ENCODE results near the gene SPACA9.

The SPACA9 gene

DNA sequence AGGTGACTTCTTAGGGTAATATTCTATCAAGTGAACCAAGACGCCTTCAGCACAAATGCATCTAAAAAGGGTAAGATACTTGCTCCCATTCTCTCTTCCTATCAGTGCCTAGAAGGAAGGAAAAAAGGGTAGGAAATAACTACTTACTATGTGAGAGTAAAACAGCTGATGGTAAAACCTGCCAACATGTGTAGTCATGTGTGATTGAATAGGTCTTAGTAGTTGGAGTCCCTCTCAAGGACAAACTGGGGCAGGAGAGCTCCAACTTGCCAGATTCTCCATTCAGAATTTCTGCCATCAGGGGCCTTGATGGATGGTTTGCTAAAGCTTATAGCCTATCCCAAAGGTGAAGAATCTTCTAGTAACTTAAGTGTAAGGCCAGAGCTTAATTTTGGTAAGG lies 60.5 kb downstream of the SPACA9 start:
- DNase-seq = no peak
